ENCODE measurements around the gene LSM4. TPM values are rescaled to one million over a fixed set of nuclear protein-coding genes. Genes with fewer than 3 reads are reported as not detected.
A peak's percentile ranks its signal among the peaks of the same experiment; 100 is the strongest.

LSM4 gene
- total and polyA plus RNA-seq, 8 donors = 16.5 to 67.9 (median 35.3) TPM

DNA sequence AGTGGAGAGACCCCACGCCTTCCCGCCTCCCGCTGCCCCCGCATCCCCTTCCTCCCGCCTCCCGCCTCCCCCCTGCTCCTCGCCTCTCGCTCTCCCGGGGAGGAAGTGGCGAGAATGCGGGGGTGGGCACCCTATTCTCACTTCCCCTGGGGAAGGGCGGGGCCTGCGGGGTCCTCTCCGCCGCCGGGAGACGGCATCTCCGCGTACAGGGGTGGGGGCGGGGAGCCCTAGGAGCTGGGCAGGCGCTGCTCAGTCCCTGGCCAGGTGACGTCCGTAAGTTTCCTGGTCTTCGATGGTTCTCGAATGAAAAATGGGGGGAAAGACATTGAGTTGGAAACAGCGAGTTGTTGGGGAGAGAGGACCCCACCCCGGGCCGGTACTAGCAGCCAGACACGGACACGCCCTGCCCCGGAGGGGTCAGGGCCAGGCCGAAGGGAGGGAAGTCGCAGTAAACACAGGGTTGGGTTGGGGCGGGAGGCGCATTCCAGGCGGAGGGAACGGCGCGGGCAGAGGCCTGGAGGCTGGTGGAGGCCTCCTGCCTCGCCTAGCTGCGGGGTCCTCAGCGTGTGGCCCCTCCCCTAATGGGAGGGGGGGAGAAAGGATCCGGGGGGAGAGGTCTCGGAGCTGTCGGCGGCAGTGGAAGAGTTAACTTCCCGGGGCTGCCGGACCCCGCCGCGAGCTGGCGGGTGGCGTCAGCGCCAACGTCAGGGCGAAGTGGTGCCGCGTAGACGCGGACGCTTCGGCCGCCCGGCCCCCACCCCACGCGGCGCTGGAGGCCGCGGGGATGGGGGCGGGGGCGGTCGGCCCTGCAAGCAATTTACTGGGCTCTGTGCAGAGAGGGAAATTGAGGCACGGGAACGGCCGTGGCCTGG, 31.1 kb downstream of the LSM4 start:
- Histone ChIP-seq H3K9me3 (no peaks in the 10 kb centered on the region), H3K27me3 (no peaks in the 10 kb centered on the region), H3K27ac (peak overlapping the region; percentile 91 to 98 (median 94)), H3K4me1 (peaks cover 0 to 4% (median 0%) of the 10 kb centered on the region in 3 donors), H3K36me3 (no peaks in the 10 kb centered on the region), H3K4me3 (peak overlapping the region; percentile 29 to 73 (median 48))
- WGBS, 2 donors = 3 to 5% methylated on average over 54 to 74 of the region's 75 CpGs
- peak; percentile 66 to 88 (median 82) for DNase-seq
- peak; percentile 68 to 83 (median 78) for ATAC-seq
- TF ChIP-seq, protein P1, sequence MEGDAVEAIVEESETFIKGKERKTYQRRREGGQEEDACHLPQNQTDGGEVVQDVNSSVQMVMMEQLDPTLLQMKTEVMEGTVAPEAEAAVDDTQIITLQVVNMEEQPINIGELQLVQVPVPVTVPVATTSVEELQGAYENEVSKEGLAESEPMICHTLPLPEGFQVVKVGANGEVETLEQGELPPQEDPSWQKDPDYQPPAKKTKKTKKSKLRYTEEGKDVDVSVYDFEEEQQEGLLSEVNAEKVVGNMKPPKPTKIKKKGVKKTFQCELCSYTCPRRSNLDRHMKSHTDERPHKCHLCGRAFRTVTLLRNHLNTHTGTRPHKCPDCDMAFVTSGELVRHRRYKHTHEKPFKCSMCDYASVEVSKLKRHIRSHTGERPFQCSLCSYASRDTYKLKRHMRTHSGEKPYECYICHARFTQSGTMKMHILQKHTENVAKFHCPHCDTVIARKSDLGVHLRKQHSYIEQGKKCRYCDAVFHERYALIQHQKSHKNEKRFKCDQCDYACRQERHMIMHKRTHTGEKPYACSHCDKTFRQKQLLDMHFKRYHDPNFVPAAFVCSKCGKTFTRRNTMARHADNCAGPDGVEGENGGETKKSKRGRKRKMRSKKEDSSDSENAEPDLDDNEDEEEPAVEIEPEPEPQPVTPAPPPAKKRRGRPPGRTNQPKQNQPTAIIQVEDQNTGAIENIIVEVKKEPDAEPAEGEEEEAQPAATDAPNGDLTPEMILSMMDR (IDR thresholded peaks at IDR 0.05) = no peak
- intact Hi-C loops (cut with DNase I) = no loop called here
- no peak for FAIRE-seq

DNA sequence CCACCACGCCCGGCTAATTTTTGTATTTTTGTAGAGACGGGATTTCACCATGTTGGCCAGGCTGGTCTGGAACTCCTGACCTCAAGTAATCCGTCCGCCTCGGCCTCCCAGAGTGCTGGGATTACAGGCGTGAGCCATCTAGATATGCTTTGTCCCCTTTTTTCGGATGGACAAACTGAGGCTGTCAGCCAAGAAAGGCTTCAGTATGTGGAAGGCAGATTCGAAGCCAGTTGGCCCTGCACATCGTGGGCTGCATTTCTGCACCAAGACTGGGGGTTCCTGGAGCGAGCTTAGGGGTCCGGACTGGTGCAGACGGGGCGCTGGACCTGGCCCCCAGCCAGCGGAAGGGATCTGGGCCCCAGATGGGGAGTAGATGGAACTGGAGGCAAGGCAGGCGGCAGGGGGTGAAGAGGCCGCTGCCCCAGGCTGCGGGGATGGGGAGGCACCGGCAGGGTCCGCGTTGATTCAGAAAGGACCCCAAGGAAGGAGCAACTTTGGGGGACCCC, 31.8 kb downstream of the LSM4 start:
- no peak for FAIRE-seq
- H3K4me3 ChIP-seq = peak overlapping the region; percentile 29 to 73 (median 48)
- TF ChIP-seq, protein P1 (IDR thresholded peaks at IDR 0.05) = no peak
- no peaks in the 10 kb centered on the region for H3K36me3 ChIP-seq
- no peak for ATAC-seq
- H3K4me1 ChIP-seq = peaks cover 0 to 4% (median 0%) of the 10 kb centered on the region in 3 donors
- no peak for DNase-seq
- WGBS, 2 donors = 71 to 75% methylated on average over 17 to 21 of the region's 21 CpGs
- no peaks in the 10 kb centered on the region for H3K9me3 ChIP-seq
- intact Hi-C loops (cut with DNase I) = no loop called here
- peak overlapping the region; percentile 91 to 98 (median 94) for H3K27ac ChIP-seq
- H3K27me3 ChIP-seq = no peaks in the 10 kb centered on the region

DNA sequence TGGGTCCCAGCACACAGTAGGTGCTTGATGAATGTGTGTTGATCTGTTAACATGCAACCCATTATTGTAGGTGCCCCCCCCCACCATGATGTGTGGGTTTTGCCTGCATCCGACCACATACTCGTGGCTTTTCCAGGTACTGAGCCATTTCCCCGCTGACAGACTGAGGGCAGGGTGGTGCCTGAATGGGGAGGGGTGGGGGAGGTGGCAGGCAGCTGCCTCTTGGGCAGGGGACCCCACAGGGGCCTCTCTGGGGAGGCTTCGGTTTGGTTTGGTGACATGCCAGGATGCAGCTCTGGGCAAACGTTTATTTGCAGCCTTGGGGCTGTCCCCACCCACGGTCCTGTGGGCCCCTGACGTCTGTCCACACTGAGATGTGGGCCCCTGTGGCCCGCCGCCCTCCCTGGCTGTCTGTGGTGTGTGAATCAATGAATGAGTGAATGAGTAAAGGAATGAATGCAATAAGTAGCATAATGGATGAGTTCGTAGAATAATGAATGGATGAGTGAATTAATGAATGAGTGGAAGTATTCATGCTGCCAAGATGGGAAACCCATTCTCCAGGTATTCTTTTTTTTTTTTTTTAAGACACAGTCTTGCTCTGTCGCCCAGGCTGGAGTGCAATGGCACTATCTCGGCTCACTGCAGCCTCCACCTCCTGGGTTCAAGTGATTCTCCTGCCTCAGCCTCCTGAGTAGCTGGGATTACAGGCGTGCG, 32.4 kb downstream of the LSM4 start:
- Histone ChIP-seq H3K4me3 (no peak overlapping the region), H3K27me3 (no peaks in the 10 kb centered on the region), H3K4me1 (peaks cover 0 to 4% (median 0%) of the 10 kb centered on the region in 3 donors), H3K27ac (no peak overlapping the region), H3K9me3 (no peaks in the 10 kb centered on the region), H3K36me3 (no peaks in the 10 kb centered on the region)
- peak in 1 of 6 donors; percentile 51 for DNase-seq
- TF ChIP-seq, protein P1 (IDR thresholded peaks at IDR 0.05) = no peak
- ATAC-seq = no peak
- intact Hi-C loops (cut with DNase I) = no loop called here
- WGBS, 2 donors = 41 to 42% methylated on average over 14 of the region's 14 CpGs
- FAIRE-seq = no peak

DNA sequence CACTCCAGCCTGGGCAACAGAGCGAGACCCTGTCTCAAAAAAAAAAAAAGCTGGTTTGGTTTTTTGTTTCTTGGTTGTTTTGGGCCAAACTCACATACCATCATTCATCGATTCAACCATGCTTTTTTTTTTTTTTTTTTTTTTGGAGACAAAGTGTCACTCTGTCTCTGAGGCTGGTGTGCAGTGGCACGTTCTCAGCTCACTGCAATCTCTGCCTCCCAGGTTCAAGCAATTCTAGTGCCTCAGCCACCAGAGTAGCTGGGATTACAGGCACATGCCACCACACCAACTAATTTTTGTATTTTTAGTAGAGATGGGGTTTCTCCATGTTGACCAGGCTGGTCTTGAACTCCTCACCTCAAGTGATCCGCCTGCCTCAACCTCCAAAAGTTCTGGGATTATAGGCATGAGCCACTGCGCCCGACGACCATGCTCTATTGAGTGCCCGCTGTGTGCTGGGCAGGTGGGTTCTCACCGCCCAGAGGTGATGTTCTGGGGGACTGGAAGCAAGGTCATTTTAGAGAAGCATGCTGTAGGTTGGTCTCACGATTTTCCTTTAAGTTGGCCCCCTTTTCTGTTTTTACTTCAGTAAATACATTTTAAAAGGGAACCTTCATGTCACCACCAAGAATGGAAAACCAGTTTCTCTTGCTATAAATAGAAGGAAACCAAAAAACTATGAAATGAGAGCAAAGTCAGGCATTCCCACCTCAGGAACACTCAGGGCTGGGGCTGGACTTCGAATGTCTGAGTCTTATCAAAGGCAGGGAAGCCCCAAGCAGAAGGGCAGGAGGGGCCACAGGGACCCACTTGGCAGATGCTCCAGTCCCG, 33.2 kb downstream of the LSM4 start:
- no peaks in the 10 kb centered on the region for H3K36me3 ChIP-seq
- FAIRE-seq = no peak
- 57 to 62% methylated on average over 12 of the region's 12 CpGs for WGBS, 2 donors
- H3K4me3 ChIP-seq = no peak overlapping the region
- TF ChIP-seq, protein P1 (IDR thresholded peaks at IDR 0.05) = no peak
- DNase-seq = no peak
- H3K4me1 ChIP-seq = peaks cover 0 to 4% (median 0%) of the 10 kb centered on the region in 3 donors
- ATAC-seq = no peak
- no peaks in the 10 kb centered on the region for H3K9me3 ChIP-seq
- no peaks in the 10 kb centered on the region for H3K27me3 ChIP-seq
- intact Hi-C loops (cut with DNase I) = no loop called here
- H3K27ac ChIP-seq = no peak overlapping the region

Measured in pancreas (tissue), 10 donors.